GM19452 (cell line): ENCODE data around the gene SYT1.

ENCODE experiments used
- ATAC-seq: cut with Tn5 transposase; IDR thresholded peaks from one replicate; pipeline ENCODE4 v1.9.1; 2021; ENCODE audit not compliant: unreplicated experiment

The SYT1 gene

DNA sequence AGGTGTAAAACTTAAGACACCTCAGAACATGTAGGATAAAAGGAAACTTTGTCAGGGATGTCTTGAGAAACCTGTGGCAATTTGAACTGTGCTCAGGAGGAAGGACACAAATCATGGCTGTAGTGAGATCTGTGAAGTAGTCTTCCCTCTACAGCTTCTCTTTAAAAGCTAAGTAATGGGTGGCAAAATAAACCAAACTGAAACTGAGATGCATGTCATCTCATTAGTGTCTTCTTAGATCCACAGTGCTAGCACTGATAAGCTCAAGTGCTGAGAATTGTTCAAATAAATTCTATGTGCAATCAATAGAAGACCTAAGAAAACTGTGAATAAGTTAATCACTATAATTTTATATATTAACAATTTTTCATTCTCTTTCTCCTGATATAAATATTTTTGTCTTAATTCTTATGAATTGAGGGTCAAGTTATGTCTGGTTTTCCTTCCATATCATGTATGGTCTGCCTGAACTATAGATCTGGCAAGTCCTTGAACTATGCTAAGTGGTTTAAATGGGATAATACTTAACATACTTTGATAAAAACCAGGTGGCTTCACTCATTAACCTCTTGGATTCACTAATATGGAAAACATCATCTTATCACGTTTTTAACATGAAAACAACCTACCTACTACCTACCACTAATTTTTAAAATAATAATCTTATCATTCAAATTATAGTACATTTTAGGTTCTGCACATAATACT lies 27.2 kb downstream of the SYT1 start:
- no peak for ATAC-seq

DNA sequence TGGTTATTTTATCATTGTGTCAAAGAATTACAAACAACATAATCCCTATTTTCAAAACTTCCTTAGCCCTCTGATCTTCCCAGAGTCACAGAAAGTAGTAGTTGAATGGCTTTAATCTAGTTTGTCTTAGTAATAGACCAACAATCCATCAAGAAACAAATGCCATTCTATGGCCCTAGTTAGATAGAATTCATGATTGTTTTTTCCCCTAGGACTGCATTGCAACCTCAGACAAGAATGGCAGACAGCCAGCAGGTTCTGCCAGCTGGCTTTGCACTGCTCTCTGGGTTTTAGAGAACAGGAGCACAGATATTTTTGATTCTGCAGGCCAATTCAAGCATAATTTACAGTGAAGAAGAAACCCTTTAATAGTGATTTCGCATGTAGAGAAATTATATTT lies 33.8 kb downstream of the SYT1 start:
- no peak for ATAC-seq

DNA sequence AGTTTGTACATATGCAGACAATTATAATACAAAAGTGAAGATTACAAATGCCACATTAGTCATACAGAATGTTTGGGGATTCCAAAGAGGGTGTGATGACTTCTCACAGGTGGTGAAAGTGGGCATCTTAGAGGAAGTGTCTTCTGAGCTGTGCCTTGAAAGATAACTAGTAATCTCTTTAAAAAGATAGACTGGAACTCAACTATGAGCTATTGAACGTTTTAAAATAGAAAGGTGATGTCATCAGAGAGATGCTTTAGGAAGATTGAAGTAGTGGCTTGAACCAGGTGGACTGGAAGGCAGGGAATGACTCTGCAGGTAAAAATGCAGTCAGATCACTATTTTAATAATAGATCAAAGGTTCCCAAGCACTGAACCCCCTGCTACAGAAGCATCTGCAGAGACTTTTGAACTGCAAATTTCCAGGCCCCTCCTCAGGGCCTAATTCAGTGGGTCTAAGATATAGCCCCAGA lies 50.3 kb downstream of the SYT1 start:
- no peak for ATAC-seq

DNA sequence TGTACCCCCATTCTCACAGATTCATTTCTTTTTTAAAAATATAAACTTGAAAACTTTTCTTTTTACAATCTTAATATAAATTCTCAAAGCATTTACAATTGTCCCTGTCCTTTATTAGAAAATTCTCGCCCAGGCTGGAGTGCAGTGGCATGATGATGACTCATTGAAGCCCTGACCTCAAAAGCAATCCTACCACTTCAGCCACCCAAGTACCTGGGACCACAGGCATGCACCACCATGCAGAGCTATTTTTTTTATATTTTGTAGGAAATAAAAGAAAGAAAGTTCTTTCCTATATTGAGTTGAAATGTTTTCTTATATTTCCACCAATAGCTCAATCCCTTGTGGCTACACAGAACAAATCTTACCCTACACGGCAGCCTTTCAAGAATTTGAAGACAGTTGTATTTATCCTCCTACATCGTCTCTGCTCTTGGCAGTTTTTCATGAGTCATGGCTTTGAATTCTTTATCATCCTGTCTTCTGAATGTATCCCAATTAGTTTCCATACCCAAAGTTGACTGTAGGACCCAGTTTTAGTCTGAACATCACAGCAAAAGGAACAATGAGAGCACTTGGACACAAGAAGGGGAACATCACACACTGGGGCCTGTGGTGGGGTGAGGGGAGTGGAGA lies 52.4 kb downstream of the SYT1 start:
- no peak for ATAC-seq

DNA sequence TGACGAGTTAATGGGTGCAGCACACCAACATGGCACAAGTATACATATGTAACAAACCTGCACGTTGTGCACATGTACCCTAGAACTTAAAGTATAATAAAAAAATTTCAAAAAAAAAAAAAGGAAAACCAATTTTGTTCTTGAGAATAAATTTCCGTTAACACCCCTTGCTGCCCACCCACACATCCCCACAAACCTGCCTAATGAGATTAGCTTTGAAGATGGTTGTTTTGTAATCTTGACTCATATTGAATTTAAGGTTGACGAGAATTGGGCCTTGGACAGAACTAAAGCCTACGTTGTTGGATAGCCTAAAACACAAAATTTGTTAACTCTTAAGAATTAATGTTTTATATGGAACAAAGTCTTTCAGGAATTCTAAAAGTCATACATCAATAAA lies 52.9 kb downstream of the SYT1 start:
- ATAC-seq: no peak

DNA sequence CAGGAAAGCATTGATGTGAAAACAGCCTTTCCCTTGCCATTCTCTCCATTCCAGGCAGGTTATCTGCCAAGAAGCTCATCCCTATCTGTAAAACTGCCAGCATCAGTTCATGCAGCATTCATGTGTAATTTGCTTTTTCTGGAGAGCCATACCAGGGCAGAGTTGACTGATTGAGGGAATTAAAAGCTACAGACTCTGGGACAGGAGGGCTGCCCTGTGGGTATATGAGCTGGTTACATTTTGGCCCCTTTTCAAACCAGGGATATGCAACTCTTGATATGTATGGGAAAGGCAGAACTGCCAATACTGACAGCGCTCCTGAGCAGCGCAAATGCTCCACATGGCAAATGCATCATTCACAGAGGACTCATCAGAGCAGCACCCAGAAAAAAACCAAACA lies 53.7 kb downstream of the SYT1 start:
- no peak for ATAC-seq

DNA sequence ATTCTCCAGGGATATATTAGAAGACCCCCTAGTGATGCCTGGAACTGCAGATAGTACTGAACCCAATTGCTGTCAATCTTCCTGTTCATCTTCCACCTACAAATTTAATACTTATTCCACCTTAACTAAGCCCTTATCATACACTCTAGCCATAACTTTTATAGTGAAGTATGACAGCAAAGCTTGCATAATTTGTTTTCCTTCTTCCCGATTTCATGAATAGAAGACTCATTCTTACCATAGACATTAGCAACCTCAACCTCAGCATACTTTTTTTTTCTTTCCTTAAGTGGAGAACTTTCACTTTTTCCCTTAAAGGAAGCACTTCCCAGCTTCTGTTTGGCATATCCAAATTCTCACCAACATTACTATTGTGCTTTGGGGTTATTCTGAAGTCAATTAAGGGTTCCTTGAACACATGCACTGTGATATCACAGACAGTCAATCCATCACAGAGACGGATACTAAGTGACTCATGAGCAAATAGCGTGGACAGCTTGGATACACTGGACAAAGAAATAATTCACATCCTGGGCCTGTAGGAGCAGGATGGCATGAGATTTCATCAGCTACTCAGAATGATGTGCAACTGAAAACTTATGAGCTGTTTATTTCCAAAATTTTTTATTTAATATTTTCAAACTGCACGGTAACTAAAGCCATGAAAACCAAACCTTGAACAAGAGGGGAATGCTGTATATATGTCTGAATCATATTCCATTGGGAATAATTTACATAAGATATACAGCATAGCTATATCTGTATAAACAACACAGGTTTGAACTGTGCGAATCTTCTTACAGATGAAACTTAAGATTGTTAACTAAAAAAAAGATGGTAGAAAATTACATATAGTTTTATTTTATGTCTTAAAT lies 63.9 kb downstream of the SYT1 start:
- ATAC-seq: no peak

DNA sequence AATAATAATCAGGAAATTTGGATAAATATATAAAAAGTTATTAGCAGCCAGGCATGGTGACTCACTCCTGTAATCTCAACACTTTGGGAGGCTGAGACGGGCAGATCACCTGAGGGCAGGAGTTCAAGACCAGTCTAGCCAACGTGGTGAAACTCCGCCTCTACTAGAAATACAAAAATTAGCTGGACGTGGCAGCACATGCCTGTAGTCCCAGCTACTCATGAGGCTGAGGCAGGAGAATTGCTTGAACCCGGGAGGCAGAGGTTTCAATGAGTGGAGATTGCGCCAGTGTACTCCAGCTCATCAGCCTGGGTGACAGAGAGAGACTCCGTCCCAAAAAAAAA lies 64.5 kb downstream of the SYT1 start:
- ATAC-seq: no peak

DNA sequence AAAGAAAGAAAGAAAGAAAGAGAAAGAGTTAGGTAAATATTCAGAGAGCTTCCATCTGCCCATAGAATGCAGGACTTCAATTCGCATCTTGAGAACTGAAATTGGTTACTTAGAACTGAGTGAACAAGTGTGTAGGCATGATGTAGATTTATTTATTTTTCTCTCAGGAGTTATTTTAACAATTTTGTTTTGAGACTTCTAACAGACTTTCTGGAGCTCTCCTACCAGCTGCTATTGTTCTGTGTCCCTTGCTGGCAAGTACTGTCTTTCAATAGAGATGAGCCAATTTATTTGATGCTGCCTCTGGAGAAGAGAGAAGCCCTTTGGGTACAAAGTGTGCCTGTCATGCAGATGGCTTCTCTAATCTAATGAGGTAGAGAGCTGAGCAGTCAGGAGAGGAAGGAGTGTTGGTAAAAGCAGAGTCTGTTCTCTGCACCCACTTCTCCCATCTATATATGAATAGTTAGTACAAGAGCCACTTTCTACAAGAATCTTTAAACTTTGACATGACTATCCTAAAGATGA lies 67.0 kb downstream of the SYT1 start:
- no peak for ATAC-seq

DNA sequence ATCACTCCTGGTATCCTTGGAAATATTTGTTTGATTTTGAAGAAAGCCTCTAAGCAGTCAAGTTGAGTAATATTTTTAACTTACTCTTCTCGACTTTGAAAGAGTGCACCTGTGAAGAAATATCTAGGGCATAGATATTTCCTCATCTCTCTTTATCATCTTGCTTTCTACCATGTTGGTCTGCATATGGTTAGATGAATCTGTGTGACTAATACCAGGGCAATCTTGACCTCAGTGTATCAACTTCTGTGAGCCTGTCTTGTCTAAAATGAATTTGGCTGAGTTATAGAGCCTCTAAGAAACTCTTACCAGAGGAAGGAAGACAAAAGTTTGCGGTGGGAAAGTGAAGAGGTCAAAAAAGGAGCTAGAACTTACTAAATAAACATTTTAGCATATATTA lies 68.4 kb downstream of the SYT1 start:
- no peak for ATAC-seq

DNA sequence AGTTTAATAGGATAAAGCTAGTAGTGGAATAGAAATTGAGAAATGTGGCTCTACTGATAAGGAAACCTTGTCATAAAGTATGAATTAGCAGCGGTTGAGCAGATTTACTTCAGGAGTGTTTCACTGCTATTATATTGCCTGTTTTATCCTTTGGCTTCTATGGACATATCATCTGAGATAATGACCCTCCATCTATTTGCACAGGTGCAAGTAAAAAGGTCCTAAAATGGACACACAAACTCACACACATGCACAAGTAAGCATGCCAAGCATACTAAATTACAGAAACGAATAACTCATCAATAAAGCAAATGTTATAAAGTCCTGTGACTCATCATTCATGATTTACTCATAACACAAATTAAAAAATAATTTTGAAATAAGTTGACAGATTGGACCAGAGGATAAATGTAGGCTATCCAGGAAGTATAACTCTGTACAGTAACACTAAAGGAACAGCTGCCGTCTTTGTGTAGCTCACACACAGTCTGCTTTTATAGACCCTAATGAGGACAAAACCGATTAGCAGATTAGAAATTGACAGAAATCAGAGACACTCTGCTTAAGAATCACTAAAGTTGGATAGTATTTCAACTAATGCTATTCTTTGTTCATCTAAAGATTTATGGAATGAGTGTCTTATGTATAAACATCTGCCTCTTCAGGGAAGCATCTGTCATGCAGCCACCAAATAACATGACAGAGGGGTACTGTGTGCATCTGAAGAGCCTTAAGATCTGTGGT lies 73.9 kb downstream of the SYT1 start:
- ATAC-seq: no peak

DNA sequence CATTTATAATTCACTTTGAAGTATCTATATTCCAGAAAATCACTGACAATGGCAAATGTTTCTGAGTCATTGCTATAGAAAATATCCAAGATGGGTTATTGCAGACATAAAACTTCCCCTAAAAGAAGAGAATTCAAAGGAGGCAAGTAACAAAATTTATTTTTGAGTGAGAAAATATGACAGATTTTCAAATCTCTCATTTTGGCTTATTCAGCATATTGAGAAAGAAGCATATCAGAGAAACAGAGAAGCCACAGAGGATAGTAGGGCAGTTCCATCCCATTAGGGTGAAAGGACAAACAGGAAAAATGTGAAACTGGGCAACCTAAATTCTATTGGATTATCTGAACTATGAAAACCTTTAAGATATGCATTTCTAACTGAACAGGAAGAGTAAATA lies 85.0 kb downstream of the SYT1 start:
- no peak for ATAC-seq

DNA sequence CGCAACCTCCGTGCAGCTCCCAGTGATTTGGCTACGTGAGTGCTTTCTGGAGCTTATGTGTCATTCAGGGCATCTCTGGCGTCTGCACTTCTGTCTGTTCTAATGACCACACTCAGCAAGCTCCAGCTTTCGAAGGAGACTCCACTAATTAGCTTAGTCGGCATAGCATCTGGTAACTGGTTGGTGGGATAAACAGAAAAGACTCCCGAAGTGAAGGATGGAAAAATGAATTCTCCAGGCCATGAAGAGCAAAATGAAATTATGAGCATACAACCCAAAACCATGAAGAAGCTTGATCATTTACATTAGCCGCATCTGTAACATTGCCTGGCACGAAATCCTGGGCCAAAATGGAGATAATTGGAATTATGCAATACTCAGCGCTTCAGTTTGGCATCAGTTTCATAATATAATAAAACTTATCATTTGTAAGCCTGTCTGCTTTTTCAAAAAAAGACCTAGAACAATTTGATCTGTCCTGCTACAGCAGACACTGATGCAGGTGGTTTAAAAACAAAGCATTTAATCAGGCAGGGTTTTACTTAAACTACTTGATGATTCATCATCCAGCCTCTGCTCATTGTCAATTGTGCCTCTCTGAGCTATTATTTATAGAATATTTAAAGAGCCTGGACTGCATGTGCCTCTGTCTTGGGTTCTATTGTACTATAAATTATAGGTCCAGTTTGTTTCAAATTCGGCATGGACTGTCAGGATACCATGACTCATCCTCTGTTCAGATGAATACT lies 87.4 kb downstream of the SYT1 start:
- no peak for ATAC-seq

DNA sequence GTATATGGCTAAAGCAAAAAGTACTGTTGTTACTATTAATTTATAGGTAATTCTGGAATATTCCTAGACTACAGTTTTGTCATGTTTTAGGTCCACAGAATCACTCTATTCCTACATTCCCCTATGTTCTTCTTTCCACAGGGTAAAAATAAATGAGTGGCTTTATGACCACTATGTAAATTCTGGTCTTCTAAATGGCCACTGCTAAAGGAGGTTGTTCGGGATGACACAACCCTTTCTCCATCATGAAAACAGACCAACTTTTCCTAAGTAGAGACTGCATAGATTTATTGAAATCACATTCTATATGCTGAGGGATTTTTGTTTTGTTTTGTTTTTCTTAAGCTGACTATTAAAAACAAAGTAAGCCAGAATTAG lies 88.0 kb downstream of the SYT1 start:
- ATAC-seq: no peak

DNA sequence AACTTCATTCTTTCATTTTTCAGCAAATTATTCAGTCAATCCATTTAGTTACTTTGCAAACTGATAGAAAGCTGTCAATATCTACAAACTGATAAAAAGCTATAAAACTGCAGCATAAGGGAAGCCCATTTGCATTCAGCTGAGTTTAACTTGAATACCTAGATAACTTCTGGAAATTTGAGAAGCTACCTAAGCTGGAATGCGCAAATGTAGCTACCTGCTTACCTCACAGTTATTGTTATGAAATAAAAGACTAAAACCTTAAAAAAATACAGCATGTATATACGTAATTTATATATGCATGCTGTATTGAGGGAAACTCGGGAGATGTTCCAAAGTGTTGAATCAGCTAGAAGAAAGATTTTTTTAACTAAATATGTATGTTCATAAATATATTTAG lies 94.4 kb downstream of the SYT1 start:
- ATAC-seq: no peak

DNA sequence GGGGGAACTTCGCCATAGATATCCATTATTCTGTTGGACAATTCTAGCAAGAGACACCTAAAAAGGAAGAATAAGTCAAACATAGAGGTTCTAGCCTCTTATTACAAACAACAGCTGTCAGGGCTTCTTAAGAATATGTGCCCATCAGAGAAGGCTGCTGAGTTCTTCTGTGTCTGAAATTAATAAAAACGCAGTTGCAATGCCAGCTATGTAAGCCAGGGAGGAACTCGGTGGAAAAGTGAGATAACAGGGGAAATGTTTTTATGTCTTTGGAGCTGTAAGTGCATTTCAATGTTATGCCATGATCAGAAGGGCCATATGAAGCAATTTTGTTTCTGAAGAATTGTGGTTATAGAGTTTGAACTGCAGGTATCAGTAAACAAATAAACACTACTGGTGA lies 95.0 kb downstream of the SYT1 start:
- no peak for ATAC-seq

DNA sequence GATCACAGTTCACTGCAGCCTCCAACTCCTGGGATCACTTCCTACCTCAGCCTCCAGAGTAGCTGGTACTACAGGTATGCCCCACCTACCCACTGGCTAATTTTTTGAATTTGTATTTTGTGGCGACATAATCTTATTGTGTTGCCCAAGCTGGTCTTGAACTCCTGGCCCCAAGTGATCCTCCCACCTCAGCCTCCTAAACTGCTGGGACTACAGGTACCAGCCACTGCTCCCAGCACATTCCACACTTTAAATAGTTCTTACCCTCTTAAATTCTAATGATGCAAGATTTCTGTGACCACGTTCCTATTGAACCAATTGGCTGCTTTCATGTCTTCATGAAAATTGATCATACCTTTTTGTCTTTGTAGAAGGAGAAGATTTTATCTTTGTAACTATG lies 96.6 kb downstream of the SYT1 start:
- no peak for ATAC-seq

DNA sequence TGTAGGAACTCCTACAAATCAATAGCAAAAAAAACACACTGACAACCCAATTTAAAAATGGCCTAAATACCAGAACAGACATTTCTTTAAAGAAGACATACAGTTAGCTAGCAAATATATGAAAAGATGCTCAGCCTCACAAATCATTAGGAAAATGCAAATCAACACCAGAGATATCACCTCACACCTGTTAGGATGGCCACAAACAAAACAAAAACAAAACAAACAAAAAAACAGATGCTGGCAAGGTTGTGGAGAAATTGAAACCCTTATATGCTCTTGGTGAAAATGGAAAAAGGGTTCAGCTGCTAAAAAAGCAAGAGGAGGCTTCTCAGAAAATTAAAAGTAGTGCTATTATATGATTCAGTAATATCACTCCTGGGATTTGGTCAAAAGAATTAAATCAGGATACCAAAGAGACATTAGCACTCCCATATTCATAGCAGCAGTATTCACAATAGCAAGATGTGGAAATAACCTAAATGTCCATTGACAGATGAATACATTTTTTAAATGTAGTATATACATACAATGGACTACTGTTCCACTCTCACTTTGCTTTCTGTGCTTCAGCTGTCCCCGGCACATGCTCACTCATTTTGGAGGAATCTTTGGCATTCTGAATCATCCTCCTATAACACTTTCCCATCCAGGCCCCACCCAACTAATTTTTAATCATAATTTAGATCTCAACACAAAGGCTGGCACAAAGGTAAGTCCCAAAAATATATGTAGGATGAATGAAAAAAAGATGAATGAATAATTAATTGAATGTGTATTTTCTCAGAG lies 99.1 kb downstream of the SYT1 start:
- ATAC-seq: no peak

DNA sequence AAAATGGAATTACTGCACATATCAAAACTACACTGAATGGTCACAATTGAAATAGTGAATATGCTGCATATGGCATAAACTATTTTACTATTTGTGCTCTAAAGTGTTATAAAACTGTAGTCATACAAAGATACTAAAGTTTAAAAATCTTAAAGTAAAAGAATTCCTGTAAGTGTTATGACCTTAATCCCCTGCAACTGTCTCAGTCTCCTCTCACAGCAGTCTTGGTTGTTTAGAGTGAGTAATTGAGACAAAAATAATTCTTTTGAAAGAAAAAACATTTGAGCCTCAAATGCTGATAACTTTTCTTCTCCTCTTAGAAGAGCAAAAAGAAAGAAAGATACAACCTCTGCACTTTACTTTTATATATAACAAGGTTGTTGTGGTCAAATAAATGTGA lies 99.9 kb downstream of the SYT1 start:
- ATAC-seq: no peak

DNA sequence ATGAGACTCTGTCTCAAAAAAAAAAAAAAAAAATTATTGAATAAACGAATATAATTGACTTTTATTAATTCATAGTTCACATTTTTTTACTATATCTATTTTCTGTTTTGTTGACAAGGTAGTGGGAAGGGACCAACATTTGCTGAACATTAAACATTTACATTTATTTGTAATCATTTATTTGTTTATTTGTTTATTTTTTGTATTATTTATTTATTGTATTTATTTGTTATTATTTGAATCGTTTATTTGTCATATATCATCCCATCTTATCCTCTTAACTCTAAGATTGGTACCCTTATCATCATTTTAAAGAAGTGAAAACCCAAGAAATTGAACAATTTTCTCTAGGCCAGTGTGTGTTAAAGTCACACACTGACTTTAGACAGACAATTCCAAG lies 101.5 kb downstream of the SYT1 start:
- ATAC-seq: no peak
